HepG2 (cell line): ENCODE results near the gene KLF11.

Experiments
- EZH2 ChIP-seq: conservative IDR thresholded peaks from 2 replicates; pipeline ENCODE4 v1.6.1; 2012; ENCODE audit warnings: mild to moderate bottlenecking, low read depth, low read length, moderate library complexity
- FLYWCH1 ChIP-seq: sonication (generic); formaldehyde crosslinking; IDR thresholded peaks from 2 replicates; pipeline ENCODE4 v1.8.1; 2023; ENCODE audit warnings: mild to moderate bottlenecking, missing genetic modification reagents
- GTF2F1 ChIP-seq: fragments of 150-350 bp; IDR thresholded peaks from 2 replicates; pipeline ENCODE4 v1.6.1; 2014; ENCODE audit warnings: low read length
- KLF16 ChIP-seq, 2 experiments: sonication (generic) in 1 of 2; formaldehyde crosslinking in 1 of 2; IDR thresholded peaks; 2 replicates each; pipeline versions ENCODE4 v1.6.1 to v1.8.0; 2016 to 2023; ENCODE audit warnings: missing genetic modification reagents in 2 of 2, missing compliant biosample characterization in 1 of 2
- KLF9 ChIP-seq: IDR thresholded peaks from 2 replicates; pipeline ENCODE4 v1.6.1; 2016; ENCODE audit warnings: low read depth
- POLR2G ChIP-seq: fragments of 200-400 bp; formaldehyde crosslinking; IDR thresholded peaks from 2 replicates; pipeline ENCODE4 v1.6.1; 2018; ENCODE audit warnings: mild to moderate bottlenecking, low read depth, low read length, moderate library complexity
- SUZ12 ChIP-seq: fragments of 150-350 bp; IDR thresholded peaks from 2 replicates; pipeline ENCODE4 v1.6.1; 2014; ENCODE audit warnings: low read depth, low read length
- XBP1 ChIP-seq: sonication (generic); formaldehyde crosslinking; IDR thresholded peaks from 2 replicates; pipeline ENCODE4 v1.5.0; 2020; ENCODE audit warnings: missing genetic modification reagents
- TF ChIP-seq, protein P1 (sequence below): sonication (generic); formaldehyde crosslinking; IDR thresholded peaks from 2 replicates; pipeline ENCODE4 v1.5.0; 2020; ENCODE audit warnings: mild to moderate bottlenecking, missing genetic modification reagents, moderate library complexity
- TF ChIP-seq, protein P2 (sequence below), 2 experiments: IDR thresholded peaks; 2 replicates each; pipeline ENCODE4 v1.6.1; 2011 to 2012; ENCODE audit warnings: low read length in 2 of 2, borderline replicate concordance in 1 of 2, low read depth in 1 of 2, mild to moderate bottlenecking in 1 of 2, moderate library complexity in 1 of 2
- TF ChIP-seq, protein P3 (sequence below), 2 experiments: sonication (generic) in 1 of 2; formaldehyde crosslinking in 1 of 2; IDR thresholded peaks; 2 replicates each; pipeline versions ENCODE4 v1.4.0 to v1.6.1; 2018 to 2020; ENCODE audit warnings: missing genetic modification reagents in 2 of 2, borderline replicate concordance in 1 of 2, low read depth in 1 of 2, mild to moderate bottlenecking in 1 of 2, missing biosample characterization in 1 of 2

DNA sequence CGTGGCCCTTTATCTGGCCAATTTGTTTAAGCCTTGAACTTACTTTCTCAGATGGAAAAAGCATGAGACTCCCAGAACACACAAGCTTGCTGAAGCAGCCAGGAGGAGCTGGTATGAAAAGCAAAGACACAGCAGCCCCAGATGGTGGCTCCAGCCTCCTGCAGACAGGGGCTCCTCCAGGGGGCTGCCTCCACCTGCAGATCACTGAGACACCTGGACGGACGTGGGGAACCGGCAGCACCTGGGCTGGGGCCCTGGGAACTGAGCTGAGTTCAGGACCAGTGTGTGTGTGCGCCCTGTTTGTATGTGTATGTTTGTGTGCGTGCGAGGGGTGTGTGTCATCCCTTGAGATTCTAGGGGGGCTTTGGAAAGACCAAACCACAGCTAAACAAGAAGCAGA is 28.2 kb downstream of the KLF11 start:
- TF ChIP-seq KLF9 (CRISPR knock-in tag): no peak
- TF ChIP-seq, protein P1, sequence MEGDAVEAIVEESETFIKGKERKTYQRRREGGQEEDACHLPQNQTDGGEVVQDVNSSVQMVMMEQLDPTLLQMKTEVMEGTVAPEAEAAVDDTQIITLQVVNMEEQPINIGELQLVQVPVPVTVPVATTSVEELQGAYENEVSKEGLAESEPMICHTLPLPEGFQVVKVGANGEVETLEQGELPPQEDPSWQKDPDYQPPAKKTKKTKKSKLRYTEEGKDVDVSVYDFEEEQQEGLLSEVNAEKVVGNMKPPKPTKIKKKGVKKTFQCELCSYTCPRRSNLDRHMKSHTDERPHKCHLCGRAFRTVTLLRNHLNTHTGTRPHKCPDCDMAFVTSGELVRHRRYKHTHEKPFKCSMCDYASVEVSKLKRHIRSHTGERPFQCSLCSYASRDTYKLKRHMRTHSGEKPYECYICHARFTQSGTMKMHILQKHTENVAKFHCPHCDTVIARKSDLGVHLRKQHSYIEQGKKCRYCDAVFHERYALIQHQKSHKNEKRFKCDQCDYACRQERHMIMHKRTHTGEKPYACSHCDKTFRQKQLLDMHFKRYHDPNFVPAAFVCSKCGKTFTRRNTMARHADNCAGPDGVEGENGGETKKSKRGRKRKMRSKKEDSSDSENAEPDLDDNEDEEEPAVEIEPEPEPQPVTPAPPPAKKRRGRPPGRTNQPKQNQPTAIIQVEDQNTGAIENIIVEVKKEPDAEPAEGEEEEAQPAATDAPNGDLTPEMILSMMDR: peak; percentile 21; the same call in 1 of the 2 replicates
- no peak for TF ChIP-seq GTF2F1
- TF ChIP-seq EZH2: no peak
- TF ChIP-seq XBP1 (CRISPR knock-in tag): no peak
- TF ChIP-seq SUZ12: no peak
- no peak for TF ChIP-seq FLYWCH1
- TF ChIP-seq, protein P2, sequence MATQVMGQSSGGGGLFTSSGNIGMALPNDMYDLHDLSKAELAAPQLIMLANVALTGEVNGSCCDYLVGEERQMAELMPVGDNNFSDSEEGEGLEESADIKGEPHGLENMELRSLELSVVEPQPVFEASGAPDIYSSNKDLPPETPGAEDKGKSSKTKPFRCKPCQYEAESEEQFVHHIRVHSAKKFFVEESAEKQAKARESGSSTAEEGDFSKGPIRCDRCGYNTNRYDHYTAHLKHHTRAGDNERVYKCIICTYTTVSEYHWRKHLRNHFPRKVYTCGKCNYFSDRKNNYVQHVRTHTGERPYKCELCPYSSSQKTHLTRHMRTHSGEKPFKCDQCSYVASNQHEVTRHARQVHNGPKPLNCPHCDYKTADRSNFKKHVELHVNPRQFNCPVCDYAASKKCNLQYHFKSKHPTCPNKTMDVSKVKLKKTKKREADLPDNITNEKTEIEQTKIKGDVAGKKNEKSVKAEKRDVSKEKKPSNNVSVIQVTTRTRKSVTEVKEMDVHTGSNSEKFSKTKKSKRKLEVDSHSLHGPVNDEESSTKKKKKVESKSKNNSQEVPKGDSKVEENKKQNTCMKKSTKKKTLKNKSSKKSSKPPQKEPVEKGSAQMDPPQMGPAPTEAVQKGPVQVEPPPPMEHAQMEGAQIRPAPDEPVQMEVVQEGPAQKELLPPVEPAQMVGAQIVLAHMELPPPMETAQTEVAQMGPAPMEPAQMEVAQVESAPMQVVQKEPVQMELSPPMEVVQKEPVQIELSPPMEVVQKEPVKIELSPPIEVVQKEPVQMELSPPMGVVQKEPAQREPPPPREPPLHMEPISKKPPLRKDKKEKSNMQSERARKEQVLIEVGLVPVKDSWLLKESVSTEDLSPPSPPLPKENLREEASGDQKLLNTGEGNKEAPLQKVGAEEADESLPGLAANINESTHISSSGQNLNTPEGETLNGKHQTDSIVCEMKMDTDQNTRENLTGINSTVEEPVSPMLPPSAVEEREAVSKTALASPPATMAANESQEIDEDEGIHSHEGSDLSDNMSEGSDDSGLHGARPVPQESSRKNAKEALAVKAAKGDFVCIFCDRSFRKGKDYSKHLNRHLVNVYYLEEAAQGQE (IDR thresholded peaks at IDR 0.05; ENCODE audit: borderline replicate concordance in 1 of 2, low read depth in 1 of 2, low read length in 2 of 2): no peak
- no peak for TF ChIP-seq POLR2G
- TF ChIP-seq, protein P3, sequence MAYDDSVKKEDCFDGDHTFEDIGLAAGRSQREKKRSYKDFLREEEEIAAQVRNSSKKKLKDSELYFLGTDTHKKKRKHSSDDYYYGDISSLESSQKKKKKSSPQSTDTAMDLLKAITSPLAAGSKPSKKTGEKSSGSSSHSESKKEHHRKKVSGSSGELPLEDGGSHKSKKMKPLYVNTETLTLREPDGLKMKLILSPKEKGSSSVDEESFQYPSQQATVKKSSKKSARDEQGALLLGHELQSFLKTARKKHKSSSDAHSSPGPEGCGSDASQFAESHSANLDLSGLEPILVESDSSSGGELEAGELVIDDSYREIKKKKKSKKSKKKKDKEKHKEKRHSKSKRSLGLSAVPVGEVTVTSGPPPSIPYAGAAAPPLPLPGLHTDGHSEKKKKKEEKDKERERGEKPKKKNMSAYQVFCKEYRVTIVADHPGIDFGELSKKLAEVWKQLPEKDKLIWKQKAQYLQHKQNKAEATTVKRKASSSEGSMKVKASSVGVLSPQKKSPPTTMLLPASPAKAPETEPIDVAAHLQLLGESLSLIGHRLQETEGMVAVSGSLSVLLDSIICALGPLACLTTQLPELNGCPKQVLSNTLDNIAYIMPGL (CRISPR knock-in tag; IDR thresholded peaks at IDR 0.05; ENCODE audit: borderline replicate concordance in 1 of 2, low read depth in 1 of 2): no peak
- no peak for TF ChIP-seq KLF16 (CRISPR knock-in tag; IDR thresholded peaks at IDR 0.05)
